Measurements from ENCODE around the gene TRDN.
A peak's percentile ranks its signal among the peaks of the same experiment; 100 is the strongest.

TRDN gene

DNA sequence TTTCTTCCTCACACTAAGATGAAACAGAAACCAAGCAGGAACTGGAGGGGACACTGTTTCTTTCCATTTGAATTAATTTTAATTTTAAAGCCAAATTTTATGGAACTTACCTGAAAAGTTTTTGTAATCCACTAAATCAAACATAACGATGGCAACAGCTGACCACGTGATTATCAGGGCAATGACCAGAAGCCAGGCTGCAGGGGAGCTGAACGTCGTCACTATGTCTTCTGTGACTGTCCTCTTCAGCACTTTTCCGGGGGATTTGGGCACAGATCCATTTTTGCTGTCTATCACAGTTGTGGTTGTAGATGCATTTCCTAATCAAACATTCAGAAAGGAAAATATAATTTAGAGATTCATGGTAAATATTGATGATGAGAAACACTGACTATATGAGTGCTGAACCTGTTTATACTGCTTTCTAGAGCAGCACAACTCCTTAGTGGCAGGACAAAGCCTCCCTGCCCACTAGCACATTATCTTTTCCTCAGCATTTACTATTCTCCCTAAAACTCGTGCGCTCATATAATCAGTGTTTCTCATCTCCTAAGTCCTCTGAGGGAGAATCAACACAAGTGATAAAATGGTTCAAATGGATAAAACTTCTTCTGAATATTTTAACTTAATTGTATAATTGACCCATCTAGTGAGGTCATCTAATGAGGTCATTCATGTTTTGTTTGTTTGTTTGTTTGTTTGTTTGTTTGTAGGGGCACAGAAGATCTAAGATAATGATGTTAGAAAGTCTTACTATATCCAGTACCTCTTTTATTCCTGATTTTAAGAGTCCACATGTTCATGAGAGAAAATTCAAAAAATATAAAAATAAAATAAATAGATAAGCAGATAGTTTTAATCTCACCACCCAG is 65.7 kb downstream of the TRDN start:
- H3K4me1 ChIP-seq (ENCODE audit: control insufficient read depth, insufficient read depth, low read length) = peaks cover 3% of the 10 kb centered on the region
- H3K27ac ChIP-seq (ENCODE audit: extremely low read depth, low read depth, low read length) = no peak overlapping the region
- POLR2A ChIA-PET = no interaction called here
- no peaks in the 10 kb centered on the region for H3K9me3 ChIP-seq (ENCODE audit: control insufficient read depth, insufficient read depth, low read depth, low read length)
- no peaks in the 10 kb centered on the region for H3K36me3 ChIP-seq (ENCODE audit: control insufficient read depth in 2 of 2, insufficient read depth in 1 of 2, low read length in 2 of 2)
- CTCF ChIA-PET = no interaction called here
- no peak overlapping the region for H3K4me3 ChIP-seq (ENCODE audit: low read depth, low read length)
- TF ChIP-seq YY1 (tag by site-specific recombination; IDR thresholded peaks at IDR 0.05) (no peak), SETDB1 (IDR thresholded peaks at IDR 0.05; ENCODE audit: insufficient read length, low read length) (no peak), SP2 (tag by site-specific recombination; IDR thresholded peaks at IDR 0.05) (no peak), ZNF202 (tag by site-specific recombination; IDR thresholded peaks at IDR 0.05; ENCODE audit: borderline replicate concordance) (no peak), ZNF701 (tag by site-specific recombination; IDR thresholded peaks at IDR 0.05) (no peak), ZNF335 (tag by site-specific recombination; conservative IDR thresholded peaks at IDR 0.05) (peak; percentile 56), ZBTB8A (tag by site-specific recombination; IDR thresholded peaks at IDR 0.05) (no peak), MYNN (tag by site-specific recombination; IDR thresholded peaks at IDR 0.05; ENCODE audit: borderline replicate concordance) (no peak), KLF9 (tag by site-specific recombination; IDR thresholded peaks at IDR 0.05; ENCODE audit: low read depth) (no peak), ZNF211 (tag by site-specific recombination; IDR thresholded peaks at IDR 0.05; ENCODE audit: low read depth) (no peak), ZNF600 (tag by site-specific recombination; IDR thresholded peaks at IDR 0.05) (peak; percentile 48; the same call in 1 of the 2 replicates), ZNF121 (tag by site-specific recombination; IDR thresholded peaks at IDR 0.05) (no peak), ZNF785 (tag by site-specific recombination; IDR thresholded peaks at IDR 0.05) (no peak), ZNF707 (tag by site-specific recombination; IDR thresholded peaks at IDR 0.05) (no peak), ZNF624 (tag by site-specific recombination; IDR thresholded peaks at IDR 0.05) (no peak), ZNF621 (tag by site-specific recombination; IDR thresholded peaks at IDR 0.05) (no peak), ZSCAN23 (tag by site-specific recombination; IDR thresholded peaks at IDR 0.05) (no peak), SCRT2 (tag by site-specific recombination; IDR thresholded peaks at IDR 0.05) (0 out of 2 replicates have a peak, but pooled peaks have one; percentile 15), ZNF354C (tag by site-specific recombination; IDR thresholded peaks at IDR 0.05; ENCODE audit: borderline replicate concordance, low read depth) (no peak), ZNF292 (tag by site-specific recombination; IDR thresholded peaks at IDR 0.05; ENCODE audit: borderline replicate concordance, low read depth) (no peak), ZNF223 (tag by site-specific recombination; IDR thresholded peaks at IDR 0.05) (no peak), ZNF155 (tag by site-specific recombination; IDR thresholded peaks at IDR 0.05) (no peak), ZNF10 (tag by site-specific recombination; IDR thresholded peaks at IDR 0.05) (no peak), ZNF350 (tag by site-specific recombination; IDR thresholded peaks at IDR 0.05) (no peak), ZNF473 (tag by site-specific recombination; IDR thresholded peaks at IDR 0.05) (no peak), ZNF221 (tag by site-specific recombination; IDR thresholded peaks at IDR 0.05; ENCODE audit: borderline replicate concordance) (no peak), ZNF529 (tag by site-specific recombination; IDR thresholded peaks at IDR 0.05; ENCODE audit: insufficient replicate concordance) (no peak), RBAK (tag by site-specific recombination; IDR thresholded peaks at IDR 0.05) (no peak), ZNF174 (tag by site-specific recombination; IDR thresholded peaks at IDR 0.05) (no peak), ZNF629 (tag by site-specific recombination; IDR thresholded peaks at IDR 0.05) (no peak)
- TF ChIP-seq, protein P1, sequence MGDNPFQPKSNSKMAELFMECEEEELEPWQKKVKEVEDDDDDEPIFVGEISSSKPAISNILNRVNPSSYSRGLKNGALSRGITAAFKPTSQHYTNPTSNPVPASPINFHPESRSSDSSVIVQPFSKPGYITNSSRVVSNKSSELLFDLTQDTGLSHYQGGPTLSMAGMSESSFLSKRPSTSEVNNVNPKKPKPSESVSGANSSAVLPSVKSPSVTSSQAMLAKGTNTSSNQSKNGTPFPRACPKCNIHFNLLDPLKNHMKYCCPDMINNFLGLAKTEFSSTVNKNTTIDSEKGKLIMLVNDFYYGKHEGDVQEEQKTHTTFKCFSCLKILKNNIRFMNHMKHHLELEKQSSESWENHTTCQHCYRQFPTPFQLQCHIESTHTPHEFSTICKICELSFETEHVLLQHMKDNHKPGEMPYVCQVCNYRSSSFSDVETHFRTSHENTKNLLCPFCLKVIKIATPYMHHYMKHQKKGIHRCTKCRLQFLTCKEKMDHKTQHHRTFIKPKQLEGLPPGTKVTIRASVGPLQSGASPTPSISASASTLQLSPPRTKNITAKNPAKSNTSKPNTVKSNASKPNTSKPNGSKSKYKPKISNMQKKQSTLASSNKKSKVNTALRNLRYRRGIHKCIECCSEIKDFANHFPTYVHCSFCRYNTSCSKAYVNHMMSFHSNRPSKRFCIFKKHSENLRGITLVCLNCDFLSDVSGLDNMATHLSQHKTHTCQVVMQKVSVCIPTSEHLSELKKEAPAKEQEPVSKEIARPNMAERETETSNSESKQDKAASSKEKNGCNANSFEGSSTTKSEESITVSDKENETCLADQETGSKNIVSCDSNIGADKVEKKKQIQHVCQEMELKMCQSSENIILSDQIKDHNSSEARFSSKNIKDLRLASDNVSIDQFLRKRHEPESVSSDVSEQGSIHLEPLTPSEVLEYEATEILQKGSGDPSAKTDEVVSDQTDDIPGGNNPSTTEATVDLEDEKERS (tag by site-specific recombination; IDR thresholded peaks at IDR 0.05) = no peak
- TF ChIP-seq, protein P2, sequence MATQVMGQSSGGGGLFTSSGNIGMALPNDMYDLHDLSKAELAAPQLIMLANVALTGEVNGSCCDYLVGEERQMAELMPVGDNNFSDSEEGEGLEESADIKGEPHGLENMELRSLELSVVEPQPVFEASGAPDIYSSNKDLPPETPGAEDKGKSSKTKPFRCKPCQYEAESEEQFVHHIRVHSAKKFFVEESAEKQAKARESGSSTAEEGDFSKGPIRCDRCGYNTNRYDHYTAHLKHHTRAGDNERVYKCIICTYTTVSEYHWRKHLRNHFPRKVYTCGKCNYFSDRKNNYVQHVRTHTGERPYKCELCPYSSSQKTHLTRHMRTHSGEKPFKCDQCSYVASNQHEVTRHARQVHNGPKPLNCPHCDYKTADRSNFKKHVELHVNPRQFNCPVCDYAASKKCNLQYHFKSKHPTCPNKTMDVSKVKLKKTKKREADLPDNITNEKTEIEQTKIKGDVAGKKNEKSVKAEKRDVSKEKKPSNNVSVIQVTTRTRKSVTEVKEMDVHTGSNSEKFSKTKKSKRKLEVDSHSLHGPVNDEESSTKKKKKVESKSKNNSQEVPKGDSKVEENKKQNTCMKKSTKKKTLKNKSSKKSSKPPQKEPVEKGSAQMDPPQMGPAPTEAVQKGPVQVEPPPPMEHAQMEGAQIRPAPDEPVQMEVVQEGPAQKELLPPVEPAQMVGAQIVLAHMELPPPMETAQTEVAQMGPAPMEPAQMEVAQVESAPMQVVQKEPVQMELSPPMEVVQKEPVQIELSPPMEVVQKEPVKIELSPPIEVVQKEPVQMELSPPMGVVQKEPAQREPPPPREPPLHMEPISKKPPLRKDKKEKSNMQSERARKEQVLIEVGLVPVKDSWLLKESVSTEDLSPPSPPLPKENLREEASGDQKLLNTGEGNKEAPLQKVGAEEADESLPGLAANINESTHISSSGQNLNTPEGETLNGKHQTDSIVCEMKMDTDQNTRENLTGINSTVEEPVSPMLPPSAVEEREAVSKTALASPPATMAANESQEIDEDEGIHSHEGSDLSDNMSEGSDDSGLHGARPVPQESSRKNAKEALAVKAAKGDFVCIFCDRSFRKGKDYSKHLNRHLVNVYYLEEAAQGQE (tag by site-specific recombination; IDR thresholded peaks at IDR 0.05) = peak; percentile 71
- TF ChIP-seq, protein P3, sequence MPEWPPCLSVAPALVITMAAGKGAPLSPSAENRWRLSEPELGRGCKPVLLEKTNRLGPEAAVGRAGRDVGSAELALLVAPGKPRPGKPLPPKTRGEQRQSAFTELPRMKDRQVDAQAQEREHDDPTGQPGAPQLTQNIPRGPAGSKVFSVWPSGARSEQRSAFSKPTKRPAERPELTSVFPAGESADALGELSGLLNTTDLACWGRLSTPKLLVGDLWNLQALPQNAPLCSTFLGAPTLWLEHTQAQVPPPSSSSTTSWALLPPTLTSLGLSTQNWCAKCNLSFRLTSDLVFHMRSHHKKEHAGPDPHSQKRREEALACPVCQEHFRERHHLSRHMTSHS (tag by site-specific recombination; IDR thresholded peaks at IDR 0.05) = no peak

All from HEK293 (cell line).